Endothelial cell of umbilical vein (primary cell): ENCODE measurements around the gene SLC5A10. TPM values are rescaled to one million over a fixed set of nuclear protein-coding genes. Genes with fewer than 3 reads are reported as not detected.
"Not testable (repeated sequence)": the region's sequence is repeated elsewhere in the genome, so short reads cannot be mapped to it uniquely, and the experiment has no call there.

Experiments
- BruUV-seq: library from RNA; stranded (reverse); fragments of 400-500 nt; replicated peaks from 2 replicates; lab custom pipeline; 2021; lab: Mats Ljungman, UMichigan
- CTCF ChIA-PET: fragments of 300-600, 350-600 bp; sonication (Branson Sonifier 250); formaldehyde crosslinking; loops from one replicate; lab custom pipeline; 2021; ENCODE audit warnings: antibody characterized with exemption, inconsistent platforms; lab: Charles Lee
- POLR2A ChIA-PET: fragments of 300-600, 350-600 bp; sonication (Branson Sonifier 250); formaldehyde crosslinking; loops from one replicate; lab custom pipeline; 2021; ENCODE audit warnings: antibody characterized with exemption, inconsistent platforms; lab: Charles Lee
- DNase-seq: peaks from one replicate; pipeline ENCODE4 v3.0.0-alpha.2; 2011; ENCODE audit warnings: low read depth, low spot score
- FAIRE-seq: peaks from 2 replicates; lab custom pipeline; 2011; peaks lifted over from hg19 to GRCh38; lab: Jason Lieb, UNC
- H2AFZ ChIP-seq: 2 replicates; pipeline ENCODE4 v1.6.0; 2012; ENCODE audit warnings: low read depth, low read length, control low read depth, inconsistent platforms
- H3K27ac ChIP-seq: 2 replicates; pipeline ENCODE4 v1.5.1; 2011; ENCODE audit warnings: low read depth, mild to moderate bottlenecking, control low read depth, low read length, moderate library complexity; ENCODE audit not compliant: insufficient read depth
- H3K27me3 ChIP-seq, 2 experiments: 2 replicates each; pipeline versions ENCODE4 v1.6.0 to v1.6.1; 2011; ENCODE audit warnings: low read length in 2 of 2, mixed read lengths in 1 of 2; ENCODE audit not compliant: control insufficient read depth in 2 of 2, insufficient read depth in 2 of 2
- H3K36me3 ChIP-seq, 2 experiments: 2 replicates in 1 of 2; 3 replicates in 1 of 2; pipeline ENCODE4 v1.5.1; 2011; ENCODE audit warnings: low read length in 2 of 2, mild to moderate bottlenecking in 1 of 2, moderate library complexity in 1 of 2; ENCODE audit not compliant: control insufficient read depth in 2 of 2, insufficient read depth in 2 of 2; ENCODE audit errors: extremely low read depth in 1 of 2
- H3K4me1 ChIP-seq: 3 replicates; pipeline ENCODE4 v1.5.1; 2011; ENCODE audit warnings: mild to moderate bottlenecking, low read length; ENCODE audit not compliant: control insufficient read depth, insufficient read depth; ENCODE audit errors: extremely low read depth
- H3K4me2 ChIP-seq: 2 replicates; pipeline ENCODE4 v1.6.1; 2011; ENCODE audit warnings: low read length, control low read depth, mixed read lengths; ENCODE audit not compliant: insufficient read depth
- H3K4me3 ChIP-seq, 3 experiments: fragments of 200-600 bp in 1 of 3; sonication (generic), shearing (Covaris generic) in 1 of 3; replicated peaks in 1 of 3; 2 replicates each; pipeline ENCODE4 v1.5.1; 2011 to 2016; ENCODE audit warnings: control low read depth in 3 of 3, low read length in 3 of 3, mild to moderate bottlenecking in 2 of 3, inconsistent platforms in 1 of 3, low read depth in 1 of 3, moderate library complexity in 1 of 3; ENCODE audit not compliant: insufficient read depth in 1 of 3
- H3K79me2 ChIP-seq: 2 replicates; pipeline ENCODE4 v1.6.0; 2012; ENCODE audit warnings: low read length, inconsistent platforms; ENCODE audit not compliant: control insufficient read depth, insufficient read depth
- H3K9ac ChIP-seq: replicated peaks from 2 replicates; pipeline ENCODE3; 2011; ENCODE audit warnings: low read length, control low read depth; ENCODE audit not compliant: insufficient read depth; ENCODE audit errors: extremely low read depth
- H3K9me1 ChIP-seq: replicated peaks from 3 replicates; pipeline ENCODE4 v1.6.0; 2011; ENCODE audit warnings: mild to moderate bottlenecking, low read length; ENCODE audit not compliant: control insufficient read depth, insufficient read depth; ENCODE audit errors: extremely low read depth
- H3K9me3 ChIP-seq: replicated peaks from 2 replicates; pipeline ENCODE4 v1.5.1; 2012; ENCODE audit warnings: low read length, inconsistent platforms; ENCODE audit not compliant: control insufficient read depth, insufficient read depth
- H4K20me1 ChIP-seq: replicated peaks from 2 replicates; pipeline ENCODE3; 2011; ENCODE audit warnings: mild to moderate bottlenecking, low read length; ENCODE audit not compliant: control insufficient read depth, insufficient read depth; ENCODE audit errors: extremely low read depth
- dilution Hi-C: fragments of 300-500 bp; cut with MboI; formaldehyde crosslinking; loops from one replicate; pipeline ENCODE4 v1.15.0; 2019; ENCODE audit warnings: low sequenced_read_pairs; ENCODE audit not compliant: extremely low pct_ligation_motif_present
- intact Hi-C: fragments of 100-400 bp; cut with micrococcal nuclease; formaldehyde crosslinking; loops from one replicate; pipeline ENCODE4 v1.10.0; 2022
- polyA plus RNA-seq, 4 experiments: library from polyadenylated mRNA; depleted of rRNA in 3 of 4; stranded (reverse) in 3 of 4; unstranded in 1 of 4; fragments of >200 nt; gene quantifications; 2 replicates each; pipeline versions ENCODE4 v1.2.1 to v1.2.3, GENCODE V29; 2011 to 2012; ENCODE audit warnings: missing spikeins in 1 of 4
- total RNA-seq: library from RNA; stranded (reverse); gene quantifications from 2 replicates; pipeline ENCODE4 v1.2.3, GENCODE V29; 2021

SLC5A10 gene
- total and polyA plus RNA-seq, 2 donors (not counting 3 experiments of a cell fraction or from before 2014, with no cell fraction given): not detected

- H3K79me2 ChIP-seq, H3K4me2 ChIP-seq, POLR2A ChIA-PET, FAIRE-seq, H3K36me3 ChIP-seq, H3K4me1 ChIP-seq, H3K9ac ChIP-seq, CTCF ChIA-PET, H4K20me1 ChIP-seq, H3K27ac ChIP-seq, intact Hi-C loops, H3K9me1 ChIP-seq, H3K27me3 ChIP-seq, H2AFZ ChIP-seq, H3K9me3 ChIP-seq, BruUV-seq, dilution Hi-C loops, DNase-seq, H3K4me3 ChIP-seq: not testable (repeated sequence)
Measured at GRCh38 chr17:19041871-19042270, 89.9 kb downstream of the SLC5A10 start.

DNA sequence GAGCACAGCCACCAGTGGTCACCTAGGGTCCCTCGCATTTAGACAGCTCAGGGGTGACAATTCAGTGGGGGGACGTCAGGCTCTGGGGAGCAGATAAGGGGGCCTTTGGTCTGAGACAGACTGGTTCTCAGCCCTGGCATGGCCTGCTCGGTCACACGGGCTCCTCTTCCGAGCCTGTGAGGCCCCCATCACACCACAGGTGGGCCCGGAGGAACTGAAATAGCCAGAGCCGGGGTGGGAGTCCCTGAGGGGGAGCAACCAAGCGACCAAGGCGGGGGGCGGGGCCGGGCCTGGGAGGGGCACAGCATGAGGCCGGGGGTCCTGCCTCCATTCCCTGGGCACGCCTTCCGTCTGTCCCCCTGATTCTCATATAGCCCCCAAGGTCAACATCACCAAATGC, 90.4 kb downstream of the SLC5A10 start:
- H3K4me2 ChIP-seq, H3K9me3 ChIP-seq, H2AFZ ChIP-seq, H3K9ac ChIP-seq, H4K20me1 ChIP-seq, H3K27me3 ChIP-seq, DNase-seq, H3K4me1 ChIP-seq, dilution Hi-C loops, BruUV-seq, H3K9me1 ChIP-seq, H3K36me3 ChIP-seq, intact Hi-C loops, FAIRE-seq, POLR2A ChIA-PET, CTCF ChIA-PET, H3K79me2 ChIP-seq, H3K27ac ChIP-seq, H3K4me3 ChIP-seq: not testable (repeated sequence)

GRCh38 chr17:19043032-19043431, 91.1 kb downstream of the SLC5A10 start:
- peak; percentile 99 for FAIRE-seq

GRCh38 chr17:19044643-19045042, 92.7 kb downstream of the SLC5A10 start:
- H3K4me2 ChIP-seq, CTCF ChIA-PET, DNase-seq, H3K79me2 ChIP-seq, H3K9ac ChIP-seq, BruUV-seq, H4K20me1 ChIP-seq, H2AFZ ChIP-seq, intact Hi-C loops, dilution Hi-C loops, H3K27me3 ChIP-seq, POLR2A ChIA-PET, H3K27ac ChIP-seq, H3K4me1 ChIP-seq, H3K4me3 ChIP-seq, H3K9me1 ChIP-seq, H3K36me3 ChIP-seq, H3K9me3 ChIP-seq: not testable (repeated sequence)
- FAIRE-seq: peak; percentile 46

More at GRCh38 chr17:19043032-19043431, 91.1 kb downstream of the SLC5A10 start:
- dilution Hi-C loops, H3K9me1 ChIP-seq, H4K20me1 ChIP-seq, H3K36me3 ChIP-seq, H3K79me2 ChIP-seq, H3K4me2 ChIP-seq, BruUV-seq, POLR2A ChIA-PET, CTCF ChIA-PET, H3K4me1 ChIP-seq, H3K9me3 ChIP-seq, H3K9ac ChIP-seq, H3K27me3 ChIP-seq, DNase-seq, H3K4me3 ChIP-seq, H2AFZ ChIP-seq, intact Hi-C loops: not testable (repeated sequence)
- peak overlapping the region; percentile 29 for H3K27ac ChIP-seq
